HEK293 (cell line): ENCODE results near the gene BBLN.

Source experiments
- CTCF ChIA-PET: fragments of 350-600 bp; formaldehyde crosslinking; extraction: SDS; loops from one replicate; lab custom pipeline; 2021; ENCODE audit warnings: antibody characterized with exemption; lab: Yijun Ruan, JAX
- POLR2A ChIA-PET: fragments of 300-600 bp; formaldehyde crosslinking; extraction: SDS; loops from one replicate; lab custom pipeline; 2020; ENCODE audit warnings: antibody characterized with exemption, inconsistent platforms; lab: Yijun Ruan, JAX
- H3K27ac ChIP-seq: fragments of 200-500 bp; sonication (Bioruptor generic); 2 replicates; pipeline ENCODE4 v1.5.1; 2014; ENCODE audit warnings: low read depth, low read length, control low read depth, inconsistent platforms; ENCODE audit errors: extremely low read depth
- H3K36me3 ChIP-seq, 2 experiments: fragments of 200-500 bp in 1 of 2; sonication (Bioruptor generic) in 1 of 2; 1 replicate in 1 of 2; 2 replicates in 1 of 2; pipeline ENCODE4 v1.5.1; 2014 to 2017; ENCODE audit warnings: inconsistent platforms in 2 of 2, low read length in 2 of 2; ENCODE audit not compliant: control insufficient read depth in 2 of 2, insufficient read depth in 1 of 2
- H3K4me1 ChIP-seq: fragments of 200-500 bp; sonication (Bioruptor generic); 2 replicates; pipeline ENCODE4 v1.5.1; 2014; ENCODE audit warnings: mild to moderate bottlenecking, low read length, inconsistent platforms; ENCODE audit not compliant: control insufficient read depth, insufficient read depth
- H3K4me3 ChIP-seq: 2 replicates; pipeline ENCODE4 v1.5.1; 2011; ENCODE audit warnings: low read depth, mild to moderate bottlenecking, control low read depth, low read length, moderate library complexity
- H3K9me3 ChIP-seq: fragments of 200-500 bp; sonication (Bioruptor generic); 2 replicates; pipeline ENCODE4 v1.5.1; 2014; ENCODE audit warnings: low read depth, low read length, inconsistent platforms; ENCODE audit not compliant: control insufficient read depth, insufficient read depth
- ATF2 ChIP-seq: fragments of 450-650 bp; formaldehyde crosslinking; IDR thresholded peaks from 2 replicates; pipeline ENCODE4 v1.5.1; 2016; ENCODE audit warnings: missing biosample characterization, missing genetic modification characterization, low read depth
- GLIS1 ChIP-seq: fragments of 450-650 bp; formaldehyde crosslinking; IDR thresholded peaks from 2 replicates; pipeline ENCODE4 v1.5.1; 2016; ENCODE audit warnings: missing biosample characterization, missing genetic modification characterization
- IKZF3 ChIP-seq: fragments of 450-650 bp; IDR thresholded peaks from 2 replicates; pipeline ENCODE4 v1.5.0; 2018; ENCODE audit warnings: missing biosample characterization, mild to moderate bottlenecking, missing genetic modification characterization, moderate library complexity
- MEIS1 ChIP-seq: sonication (generic); formaldehyde crosslinking; IDR thresholded peaks from 2 replicates; pipeline ENCODE4 v1.8.1; 2022; ENCODE audit warnings: missing genetic modification reagents, mild to moderate bottlenecking, borderline replicate concordance
- SCRT2 ChIP-seq: fragments of 450-650 bp; formaldehyde crosslinking; IDR thresholded peaks from 2 replicates; pipeline ENCODE4 v1.5.1; 2016; ENCODE audit warnings: missing biosample characterization, missing genetic modification characterization
- ZBTB10 ChIP-seq: fragments of 450-650 bp; formaldehyde crosslinking; IDR thresholded peaks from 2 replicates; pipeline ENCODE4 v1.5.1; 2016; ENCODE audit warnings: missing biosample characterization, missing genetic modification characterization
- ZBTB11 ChIP-seq: fragments of 450-650 bp; formaldehyde crosslinking; conservative IDR thresholded peaks from 2 replicates; pipeline ENCODE4 v1.5.1; 2016; ENCODE audit warnings: low read depth, missing biosample characterization, missing genetic modification characterization
- ZBTB6 ChIP-seq: fragments of 450-650 bp; formaldehyde crosslinking; IDR thresholded peaks from 2 replicates; pipeline ENCODE4 v1.5.1; 2017; ENCODE audit warnings: missing biosample characterization, missing genetic modification characterization
- ZNF214 ChIP-seq: fragments of 450-650 bp; formaldehyde crosslinking; IDR thresholded peaks from 2 replicates; pipeline ENCODE4 v1.5.1; 2017; ENCODE audit warnings: missing biosample characterization, mild to moderate bottlenecking, missing genetic modification characterization, borderline replicate concordance
- ZNF248 ChIP-seq: fragments of 450-650 bp; formaldehyde crosslinking; IDR thresholded peaks from 2 replicates; pipeline ENCODE4 v1.5.1; 2017; ENCODE audit warnings: missing biosample characterization, missing genetic modification characterization
- ZNF26 ChIP-seq: fragments of 450-650 bp; formaldehyde crosslinking; IDR thresholded peaks from 2 replicates; pipeline ENCODE4 v1.5.1; 2016; ENCODE audit warnings: missing biosample characterization, missing genetic modification characterization
- ZNF302 ChIP-seq: fragments of 450-650 bp; formaldehyde crosslinking; IDR thresholded peaks from 2 replicates; pipeline ENCODE4 v1.5.1; 2016; ENCODE audit warnings: missing biosample characterization, missing genetic modification characterization, low read depth
- ZNF391 ChIP-seq: fragments of 450-650 bp; formaldehyde crosslinking; IDR thresholded peaks from 2 replicates; pipeline ENCODE4 v1.5.1; 2016; ENCODE audit warnings: low read depth, missing biosample characterization, missing genetic modification characterization, borderline replicate concordance
- ZNF423 ChIP-seq: fragments of 450-650 bp; formaldehyde crosslinking; IDR thresholded peaks from 2 replicates; pipeline ENCODE4 v1.5.1; 2016; ENCODE audit warnings: missing biosample characterization, missing genetic modification characterization
- ZNF549 ChIP-seq: fragments of 450-650 bp; IDR thresholded peaks from 2 replicates; pipeline ENCODE4 v1.5.1; 2018; ENCODE audit warnings: missing biosample characterization, missing genetic modification characterization, mild to moderate bottlenecking, inconsistent platforms, moderate library complexity
- ZNF654 ChIP-seq: fragments of 450-650 bp; formaldehyde crosslinking; IDR thresholded peaks from 2 replicates; pipeline ENCODE4 v1.5.1; 2016; ENCODE audit warnings: low read depth, missing biosample characterization, missing genetic modification characterization
- ZNF677 ChIP-seq: fragments of 450-650 bp; IDR thresholded peaks from 2 replicates; pipeline ENCODE4 v1.5.0; 2018; ENCODE audit warnings: missing biosample characterization, mild to moderate bottlenecking, missing genetic modification characterization, moderate library complexity
- ZNF791 ChIP-seq: fragments of 450-650 bp; formaldehyde crosslinking; IDR thresholded peaks from 2 replicates; pipeline ENCODE4 v1.5.1; 2016; ENCODE audit warnings: missing biosample characterization, missing genetic modification characterization

BBLN gene

GRCh38 chr9:128120741-128121465 lies 39.2 kb upstream of the BBLN start:
- ChIA-PET CTCF (interaction anchor here (0.5 to 1.6 kb wide), 4 partner anchors 7 to 336 kb away, joined by 3 to 10 read pairs (median 4); no protein-coding TSS in a partner anchor), POLR2A (interaction anchor here (0.6 to 1.4 kb wide), 2 partner anchors 8 to 569 kb away, joined by 3 read pairs; no protein-coding TSS in a partner anchor)
- Histone ChIP-seq H3K27ac (no peak overlapping the region), H3K9me3 (no peaks in the 10 kb centered on the region), H3K4me3 (no peak overlapping the region), H3K4me1 (no peaks in the 10 kb centered on the region), H3K36me3 (peaks cover 0 to 56% of the 10 kb centered on the region in 2 experiments; a peak in 2 of 3 replicates)
- TF ChIP-seq ZNF677 (no peak), MEIS1 (CRISPR knock-in tag) (no peak), GLIS1 (tag by site-specific recombination) (no peak), ZNF26 (tag by site-specific recombination) (no peak)

GRCh38 chr9:128121466-128121810 lies 38.6 kb upstream of the BBLN start:
- H3K4me1 ChIP-seq: no peaks in the 10 kb centered on the region
- CTCF ChIA-PET: interaction anchor here (0.6 kb wide), 1 partner anchor 13 kb away, joined by 3 read pairs; no protein-coding TSS in a partner anchor
- H3K9me3 ChIP-seq: no peaks in the 10 kb centered on the region
- no peak for TF ChIP-seq ZBTB11
- no peak for TF ChIP-seq ZNF549 (tag by site-specific recombination)
- TF ChIP-seq ZBTB6 (tag by site-specific recombination): no peak
- TF ChIP-seq ZNF791 (tag by site-specific recombination): no peak
- TF ChIP-seq ZNF654 (tag by site-specific recombination): no peak
- TF ChIP-seq ZNF391 (tag by site-specific recombination): no peak
- no peak for TF ChIP-seq ZNF248 (tag by site-specific recombination)
- H3K36me3 ChIP-seq: peaks cover 0 to 56% of the 10 kb centered on the region in 2 experiments; a peak in 2 of 3 replicates
- no peak overlapping the region for H3K4me3 ChIP-seq
- H3K27ac ChIP-seq: no peak overlapping the region
- POLR2A ChIA-PET: no interaction called here

GRCh38 chr9:128121924-128122808 lies 37.9 kb upstream of the BBLN start:
- Histone ChIP-seq H3K36me3 (peaks cover 0 to 56% of the 10 kb centered on the region in 2 experiments; a peak in 2 of 3 replicates), H3K4me3 (no peak overlapping the region), H3K27ac (no peak overlapping the region), H3K4me1 (no peaks in the 10 kb centered on the region), H3K9me3 (no peaks in the 10 kb centered on the region)
- ChIA-PET POLR2A (no interaction called here), CTCF (interaction anchor here (0.6 kb wide), 1 partner anchor 13 kb away, joined by 3 read pairs; no protein-coding TSS in a partner anchor)
- TF ChIP-seq ZBTB10 (tag by site-specific recombination) (no peak), ATF2 (tag by site-specific recombination) (no peak), ZNF302 (no peak), ZNF423 (tag by site-specific recombination) (no peak), IKZF3 (tag by site-specific recombination) (no peak), SCRT2 (no peak), ZNF214 (tag by site-specific recombination) (no peak)
